T-helper 9 cell (primary cell): Measurements from ENCODE around the gene PIK3CD.
"Not testable (repeated sequence)": the region's sequence is repeated elsewhere in the genome, so short reads cannot be mapped to it uniquely, and the experiment has no call there.

ENCODE experiments used
- DNase-seq: peaks from one replicate; pipeline ENCODE4 v3.0.0-alpha.2; 2020

PIK3CD gene

DNA sequence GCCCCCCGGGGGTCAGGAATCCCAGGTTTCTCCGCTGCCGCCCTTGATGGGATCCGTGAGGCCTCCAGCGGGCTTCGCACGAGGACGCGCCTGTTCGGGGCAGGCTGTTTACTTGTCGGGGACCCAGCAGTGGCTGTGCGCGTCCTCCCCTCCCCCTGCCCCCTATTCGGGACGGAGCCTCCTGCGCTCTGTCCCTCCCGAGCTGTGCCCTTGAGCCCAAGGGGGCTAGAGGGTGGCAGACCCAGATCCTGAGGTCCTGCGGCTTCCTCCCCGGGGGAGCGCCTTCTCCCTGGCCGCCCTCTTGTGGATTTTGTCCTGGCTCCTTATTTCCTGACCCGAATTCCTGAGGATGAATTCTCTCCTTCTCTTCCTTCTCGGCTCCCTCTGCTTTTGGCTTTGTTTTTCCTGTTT, 38.4 kb downstream of the PIK3CD start:
- no peak for DNase-seq

DNA sequence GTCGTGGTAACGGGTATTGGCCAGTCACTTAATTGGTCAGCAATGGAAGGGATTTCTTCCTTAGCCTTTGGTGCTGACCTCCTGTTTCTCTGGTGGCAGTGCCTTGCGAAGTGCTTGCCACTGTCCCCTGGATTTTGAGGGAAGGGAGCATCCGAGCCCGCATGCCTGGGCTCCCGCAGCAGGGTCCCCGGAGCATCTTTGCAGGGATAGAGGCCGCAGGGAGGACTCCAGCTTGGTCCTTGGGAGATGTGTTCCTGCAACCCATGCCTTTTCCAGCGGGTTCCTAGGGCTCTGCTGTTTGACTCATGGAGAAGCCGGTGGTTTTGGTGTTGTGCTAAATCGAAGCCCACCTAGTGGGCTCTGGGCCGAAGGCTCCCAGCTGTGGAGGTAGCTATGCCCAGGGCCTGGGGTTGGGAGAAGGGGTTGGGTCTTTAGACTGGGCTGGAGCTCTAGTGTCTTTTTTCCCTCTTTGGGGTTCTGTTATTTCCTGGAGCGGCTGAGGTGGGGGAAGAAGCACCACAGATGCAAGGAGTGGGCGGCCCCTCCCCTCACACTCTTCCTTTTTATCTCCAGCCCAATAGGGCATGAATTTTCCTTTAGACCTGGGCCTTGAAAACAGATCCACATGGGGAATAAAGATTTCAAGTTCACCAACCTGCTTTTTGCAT, 39.0 kb downstream of the PIK3CD start:
- no peak for DNase-seq

GRCh38 chr1:9691108-9691445, 39.5 kb downstream of the PIK3CD start:
- no peak for DNase-seq

DNA sequence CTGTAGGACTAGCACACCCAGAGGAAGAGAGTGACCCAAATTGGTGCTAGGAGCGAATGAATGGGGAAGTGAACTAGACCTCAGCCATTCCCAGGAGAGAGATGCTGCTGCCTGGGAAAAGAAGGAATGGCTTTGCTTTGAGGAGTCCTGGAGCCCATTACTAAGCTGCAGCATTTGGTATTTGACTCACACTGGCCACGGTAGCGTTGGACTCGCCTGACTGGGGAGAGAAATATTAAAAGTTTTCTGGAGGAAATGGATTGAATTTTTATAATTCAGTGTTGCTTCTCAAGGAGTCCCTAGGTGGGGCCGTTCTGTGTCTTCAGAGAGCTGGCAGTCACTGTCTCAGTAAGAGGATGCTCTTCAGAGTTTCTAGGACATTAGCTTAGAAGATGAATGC, 40.2 kb downstream of the PIK3CD start:
- no peak for DNase-seq

- no peak for DNase-seq
Measured at GRCh38 chr1:9696793-9697192, 45.3 kb downstream of the PIK3CD start.

DNA sequence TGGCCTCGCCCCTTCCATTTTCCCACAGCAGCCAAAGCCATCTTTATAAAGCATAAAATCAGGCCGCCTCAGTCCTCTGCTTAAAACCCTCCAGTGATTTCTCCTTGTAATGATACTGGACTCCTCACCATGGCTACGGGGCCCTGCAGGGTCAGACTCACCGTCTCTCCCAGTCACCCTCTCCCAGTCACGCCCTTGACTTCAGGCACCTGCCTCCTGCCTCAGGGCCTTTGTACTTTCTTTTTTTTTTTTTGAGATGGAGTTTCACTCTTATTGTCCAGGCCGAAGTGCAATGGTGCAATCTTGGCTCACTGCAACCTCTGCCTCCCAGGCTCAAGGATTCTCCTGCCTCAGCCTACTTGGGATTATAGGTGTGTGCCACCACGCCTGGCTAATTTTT, 47.8 kb downstream of the PIK3CD start:
- no peak for DNase-seq

- no peak for DNase-seq
Measured at GRCh38 chr1:9700340-9700739, 48.8 kb downstream of the PIK3CD start.

DNA sequence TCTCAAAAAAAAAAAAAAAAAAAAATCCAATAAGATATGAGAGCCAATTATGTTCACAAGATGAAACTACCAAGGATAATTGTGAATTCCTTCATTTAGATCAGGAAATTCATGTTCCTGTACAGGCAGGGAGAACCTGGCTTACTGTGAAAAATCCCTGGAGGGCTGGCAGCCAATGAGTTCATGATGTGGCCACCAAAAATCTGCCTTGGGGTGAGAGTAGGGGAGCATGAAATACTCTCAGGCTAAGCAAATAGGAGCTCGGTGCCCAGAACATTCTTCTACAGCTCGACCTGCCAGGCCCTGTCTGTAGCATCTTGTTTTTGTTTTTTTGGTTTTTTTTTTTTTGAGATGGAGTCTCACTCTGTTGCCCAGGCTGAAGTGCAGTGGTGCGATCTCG, 50.1 kb downstream of the PIK3CD start:
- DNase-seq = no peak

DNA sequence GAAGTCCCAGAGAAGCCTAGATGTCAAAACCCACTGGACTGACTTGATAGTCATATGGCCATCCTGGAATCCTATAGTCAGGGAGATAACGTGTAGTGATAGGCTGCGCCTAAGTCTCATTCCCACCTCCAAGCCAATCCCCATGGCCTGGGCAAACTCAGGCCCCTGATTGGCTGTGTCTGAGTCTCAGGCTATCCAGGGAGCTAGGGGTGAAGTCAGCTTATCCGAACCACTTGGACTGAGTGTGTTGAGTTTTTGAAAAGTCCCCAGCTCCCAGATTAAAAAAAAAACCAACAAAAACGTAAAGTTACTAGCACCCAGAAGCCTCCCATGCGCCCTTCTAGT, 51.6 kb downstream of the PIK3CD start:
- no peak for DNase-seq

DNA sequence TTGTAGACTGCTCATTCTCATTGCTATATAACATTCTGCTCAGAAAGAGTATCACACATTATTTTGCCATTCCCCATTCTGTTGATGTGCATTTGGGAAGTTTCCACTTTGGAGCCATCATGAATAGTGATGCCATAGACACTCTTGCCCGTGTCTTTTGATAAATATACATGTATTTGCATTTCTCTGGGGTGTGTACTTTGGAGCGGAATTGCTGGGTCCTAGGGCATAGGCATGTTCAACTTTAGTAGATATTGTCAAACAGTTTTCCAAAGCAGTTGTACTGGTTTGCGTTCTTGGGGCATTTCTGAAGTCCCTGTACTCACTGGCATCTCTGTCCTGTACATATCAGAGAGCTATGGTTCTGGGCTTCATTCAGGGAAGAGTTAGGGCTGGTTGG, 52.1 kb downstream of the PIK3CD start:
- no peak for DNase-seq

DNA sequence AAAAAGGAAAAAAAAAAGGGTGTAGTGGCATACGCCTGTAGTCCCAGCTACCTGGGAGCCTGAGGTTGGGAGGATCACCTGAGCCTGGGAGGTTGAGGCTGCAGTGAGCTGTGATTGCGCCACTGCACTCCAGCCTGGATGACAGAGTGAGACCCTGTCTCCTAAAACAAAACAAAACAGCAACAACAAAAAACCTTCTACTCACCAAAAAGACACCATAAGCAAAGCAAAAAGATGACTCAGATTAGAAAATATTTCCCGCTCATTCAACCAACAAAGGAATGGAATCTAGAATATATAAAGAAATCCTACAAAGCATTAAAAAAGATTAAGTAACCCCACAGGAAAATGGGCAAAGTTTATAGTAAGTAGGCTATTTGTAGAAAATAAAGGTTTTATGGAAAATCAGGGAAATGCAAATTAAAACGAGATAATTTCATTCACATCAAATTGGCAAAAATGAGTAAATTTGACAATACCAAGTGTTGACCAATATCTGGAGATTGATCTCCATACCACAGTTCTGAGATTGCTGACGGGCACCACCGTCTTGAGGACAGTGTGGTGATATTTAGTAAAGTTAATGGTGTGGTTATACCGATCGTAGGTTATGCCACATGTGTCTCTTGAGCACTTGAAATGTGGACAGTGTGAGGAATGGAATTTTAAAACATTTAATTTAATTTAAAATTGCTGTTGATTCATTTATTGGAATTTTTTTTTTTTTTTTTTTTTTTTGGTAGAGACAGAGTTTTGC, 54.0 kb downstream of the PIK3CD start:
- DNase-seq = no peak

DNA sequence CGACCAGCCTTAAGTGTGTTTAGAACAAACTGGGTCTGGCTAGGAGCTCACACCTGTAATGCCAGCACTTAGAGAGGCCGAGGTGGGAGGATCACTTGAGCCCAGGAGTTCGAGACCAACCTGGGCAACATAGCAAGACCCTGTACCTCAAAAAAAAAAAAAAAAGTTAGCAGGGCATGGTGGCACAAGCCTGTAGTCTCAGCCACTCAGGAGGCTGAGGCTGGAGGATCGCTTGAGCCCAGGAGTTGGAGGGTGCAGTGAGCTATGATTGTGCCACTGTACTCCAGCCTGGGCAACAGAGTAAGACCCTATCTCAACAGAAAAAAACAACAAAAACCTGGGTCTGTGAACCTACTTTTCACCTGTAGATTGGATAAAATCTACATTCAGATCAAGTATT, 54.6 kb downstream of the PIK3CD start:
- no peak for DNase-seq

- DNase-seq = no peak
Measured at GRCh38 chr1:9710037-9710436, 58.5 kb downstream of the PIK3CD start.

- DNase-seq = no peak
Measured at GRCh38 chr1:9711466-9712020, 60.0 kb downstream of the PIK3CD start.

- DNase-seq = not testable (repeated sequence)
Measured at GRCh38 chr1:9712767-9713166, 61.2 kb downstream of the PIK3CD start.

- peak; percentile 34 for DNase-seq
Measured at GRCh38 chr1:9714257-9714718, 62.8 kb downstream of the PIK3CD start.

GRCh38 chr1:9715536-9716226, 64.2 kb downstream of the PIK3CD start:
- DNase-seq = peak; percentile 56

- no peak for DNase-seq
Measured at GRCh38 chr1:9716404-9717192, 65.1 kb downstream of the PIK3CD start.

DNA sequence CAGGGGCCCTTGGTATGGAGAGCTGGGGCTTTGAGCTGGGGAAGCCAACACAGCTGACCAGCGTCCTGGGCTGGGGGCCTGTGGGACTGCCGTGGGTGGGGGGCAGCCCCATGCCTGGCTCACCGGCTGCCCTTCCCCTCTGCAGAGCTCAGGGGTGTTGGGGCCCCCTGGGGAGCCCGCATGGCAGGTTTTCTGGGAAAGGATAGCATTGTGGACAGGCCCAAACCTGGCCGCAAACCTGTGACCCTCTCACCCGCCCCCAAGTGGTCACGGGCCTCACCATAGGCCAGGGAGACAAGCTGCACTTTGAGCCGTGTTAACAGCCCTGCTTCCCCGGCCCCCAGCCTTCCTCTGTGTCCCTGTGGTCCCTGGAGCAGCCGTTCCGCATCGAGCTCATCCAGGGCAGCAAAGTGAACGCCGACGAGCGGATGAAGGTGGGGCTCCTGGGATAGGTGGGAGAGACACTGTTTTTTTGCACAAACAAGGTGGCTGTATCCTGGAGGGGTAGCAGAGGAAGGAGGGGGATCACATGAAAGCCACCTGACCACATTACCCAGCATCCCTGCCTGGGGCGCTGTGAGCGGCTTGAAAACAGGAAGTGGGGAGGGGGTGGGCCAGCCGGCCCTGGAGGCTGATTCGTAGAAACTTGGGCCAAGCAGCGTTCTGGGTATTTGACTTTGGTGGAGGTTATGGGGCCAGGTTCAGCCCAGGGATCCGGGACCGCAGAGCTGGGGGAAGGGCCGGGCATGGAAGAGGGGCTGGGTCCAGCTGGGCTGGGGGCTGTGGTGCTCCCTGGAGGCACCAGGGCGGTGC, 65.9 kb downstream of the PIK3CD start:
- DNase-seq = peak; percentile 79

- no peak for DNase-seq
Measured at GRCh38 chr1:9718006-9718680, 66.6 kb downstream of the PIK3CD start.

DNA sequence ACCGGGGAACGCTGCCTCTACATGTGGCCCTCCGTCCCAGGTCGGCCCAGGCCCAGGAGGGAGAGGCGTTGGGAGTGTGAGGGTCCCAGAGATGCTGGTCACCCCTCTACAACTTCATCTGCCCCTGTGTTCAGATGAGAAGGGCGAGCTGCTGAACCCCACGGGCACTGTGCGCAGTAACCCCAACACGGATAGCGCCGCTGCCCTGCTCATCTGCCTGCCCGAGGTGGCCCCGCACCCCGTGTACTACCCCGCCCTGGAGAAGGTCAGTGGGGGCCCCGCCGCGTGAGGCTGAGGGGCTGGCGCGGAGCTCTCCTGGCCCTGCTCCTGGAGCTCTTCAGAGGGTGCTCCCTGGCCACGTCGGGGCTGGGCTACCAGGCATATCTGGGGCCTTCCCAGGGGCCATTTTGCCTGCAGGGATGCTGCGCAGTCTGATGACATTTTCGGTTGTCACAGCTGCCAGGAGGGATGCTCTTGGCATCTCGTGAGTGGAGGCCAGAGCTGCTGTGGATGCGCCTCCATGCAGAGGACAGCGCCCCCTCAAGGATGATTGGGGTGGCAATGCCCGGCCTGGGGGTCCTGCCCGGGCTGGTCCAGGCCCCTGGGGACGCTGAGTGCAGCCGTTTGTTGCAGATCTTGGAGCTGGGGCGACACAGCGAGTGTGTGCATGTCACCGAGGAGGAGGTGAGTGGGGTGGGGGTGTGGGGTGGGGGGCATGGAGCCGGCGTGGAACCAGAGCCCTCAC, 68.6 kb downstream of the PIK3CD start:
- DNase-seq = no peak
